GM19239 (cell line): ENCODE measurements around the gene ENTPD6.
A peak's percentile ranks its signal among the peaks of the same experiment; 100 is the strongest.
"Not testable (repeated sequence)": the region's sequence is repeated elsewhere in the genome, so short reads cannot be mapped to it uniquely, and the experiment has no call there.

ENCODE experiments used
- DNase-seq: peaks from one replicate; pipeline ENCODE4 v3.0.0; 2011; ENCODE audit warnings: low spot score; ENCODE audit not compliant: insufficient read length
- FAIRE-seq: peaks from 2 replicates; lab custom pipeline; 2011; peaks lifted over from hg19 to GRCh38; lab: Jason Lieb, UNC

The ENTPD6 gene

GRCh38 chr20:25195014-25195961 lies at the start of gene ENTPD6:
Gene ENTPD6, plus strand, starts transcription at chr20:25195712. Its CDS starts 10,825 bp downstream, at chr20:25206537.
- FAIRE-seq = peak; percentile 95

GRCh38 chr20:25146976-25147375 lies 48.5 kb upstream of the ENTPD6 start:
- FAIRE-seq = no peak
- no peak for DNase-seq

More at GRCh38 chr20:25195014-25195961, at the start of gene ENTPD6:
- peak; percentile 89 for DNase-seq

- FAIRE-seq = no peak
- no peak for DNase-seq
These were observed 47.8 kb upstream of the ENTPD6 start for GRCh38 chr20:25147716-25148115.

- DNase-seq (no peak), FAIRE-seq (no peak)
These were observed 47.1 kb upstream of the ENTPD6 start for GRCh38 chr20:25148181-25148981.

- FAIRE-seq = no peak
- no peak for DNase-seq
These were observed 46.3 kb upstream of the ENTPD6 start for GRCh38 chr20:25148982-25149846.

GRCh38 chr20:25150016-25150415 lies 45.5 kb upstream of the ENTPD6 start:
- FAIRE-seq (no peak), DNase-seq (no peak)

- no peak for DNase-seq
- FAIRE-seq = no peak
These were observed 37.5 kb upstream of the ENTPD6 start for GRCh38 chr20:25158043-25158442.

GRCh38 chr20:25160467-25160866 lies 35.0 kb upstream of the ENTPD6 start:
- peak; percentile 80 for FAIRE-seq
- DNase-seq = no peak

GRCh38 chr20:25160897-25161296 lies 34.6 kb upstream of the ENTPD6 start:
- FAIRE-seq (peak; percentile 21), DNase-seq (no peak)

GRCh38 chr20:25165128-25165527 lies 30.4 kb upstream of the ENTPD6 start:
- DNase-seq = no peak
- FAIRE-seq = no peak

GRCh38 chr20:25166105-25166782 lies 29.3 kb upstream of the ENTPD6 start:
- DNase-seq = not testable (repeated sequence)

GRCh38 chr20:25173321-25173720 lies 22.2 kb upstream of the ENTPD6 start:
- FAIRE-seq (no peak), DNase-seq (no peak)

More at GRCh38 chr20:25166105-25166782, 29.3 kb upstream of the ENTPD6 start:
- FAIRE-seq = not testable (repeated sequence)

- FAIRE-seq (peak; percentile 57), DNase-seq (no peak)
These were observed 21.6 kb upstream of the ENTPD6 start for GRCh38 chr20:25173886-25174308.

- DNase-seq = no peak
- no peak for FAIRE-seq
These were observed 19.3 kb upstream of the ENTPD6 start for GRCh38 chr20:25176184-25176583.

- no peak for DNase-seq
- no peak for FAIRE-seq
These were observed 17.6 kb upstream of the ENTPD6 start for GRCh38 chr20:25177890-25178321.

GRCh38 chr20:25178563-25179438 lies 16.7 kb upstream of the ENTPD6 start:
- FAIRE-seq = peak; percentile 72
- DNase-seq = no peak

GRCh38 chr20:25179439-25180089 lies 15.9 kb upstream of the ENTPD6 start:
- DNase-seq = no peak

GRCh38 chr20:25184391-25184790 lies 11.1 kb upstream of the ENTPD6 start:
- FAIRE-seq, DNase-seq: not testable (repeated sequence)

More at GRCh38 chr20:25179439-25180089, 15.9 kb upstream of the ENTPD6 start:
- FAIRE-seq = no peak
